ENCODE results near the gene FXYD6. TPM values are rescaled to one million over a fixed set of nuclear protein-coding genes. Genes with fewer than 3 reads are reported as not detected.

FXYD6 gene
- total and polyA plus RNA-seq, 7 donors, result 12.3 to 305 (median 243) TPM

- 20 to 38% methylated on average over 22 of the region's 22 CpGs for WGBS, 2 donors
- Histone ChIP-seq H3K4me1 (peaks cover 0 to 3% (median under 1%) of the 10 kb centered on the region in 4 donors), H3K4me3 (no peak overlapping the region), H3K9me3 (no peaks in the 10 kb centered on the region), H3K27me3 (no peaks in the 10 kb centered on the region), H3K36me3 (no peaks in the 10 kb centered on the region), H3K27ac (peak overlapping the region in 3 of 4 donors; percentile 16 to 52 (median 43))
- intact Hi-C loops (cut with DNase I), result no loop called here
- TF ChIP-seq EP300 (IDR thresholded peaks at IDR 0.05) (no peak), POLR2A (IDR thresholded peaks at IDR 0.05) (no peak), POLR2AphosphoS5 (IDR thresholded peaks at IDR 0.05) (no peak), CTCF (IDR thresholded peaks at IDR 0.05) (peak; percentile 27 to 38 (median 28))
- DNase-seq, result peak; percentile 88
Observed at GRCh38 chr11:117809236-117810055, 67.0 kb downstream of the FXYD6 start.

- intact Hi-C loops (cut with DNase I), result no loop called here
- no peaks in the 10 kb centered on the region for H3K9me3 ChIP-seq
- WGBS, 2 donors, result 27 to 68% methylated on average over 12 of the region's 12 CpGs
- TF ChIP-seq POLR2A (IDR thresholded peaks at IDR 0.05) (no peak), CTCF (IDR thresholded peaks at IDR 0.05) (no peak), POLR2AphosphoS5 (IDR thresholded peaks at IDR 0.05) (no peak), EP300 (IDR thresholded peaks at IDR 0.05) (no peak)
- no peaks in the 10 kb centered on the region for H3K36me3 ChIP-seq
- H3K4me1 ChIP-seq, result no peaks in the 10 kb centered on the region
- DNase-seq, result no peak
- H3K27me3 ChIP-seq, result no peaks in the 10 kb centered on the region
- no peak overlapping the region for H3K4me3 ChIP-seq
- peak overlapping the region in 3 of 4 donors; percentile 16 to 52 (median 43) for H3K27ac ChIP-seq
Observed at GRCh38 chr11:117808784-117809183, 67.7 kb downstream of the FXYD6 start.

- TF ChIP-seq POLR2AphosphoS5 (IDR thresholded peaks at IDR 0.05), result no peak
- no peak for TF ChIP-seq POLR2A (IDR thresholded peaks at IDR 0.05)
- TF ChIP-seq EP300 (IDR thresholded peaks at IDR 0.05), result no peak
- TF ChIP-seq CTCF (IDR thresholded peaks at IDR 0.05), result peak; percentile 72 to 92 (median 88)
- peak; percentile 88 for DNase-seq
- no peaks in the 10 kb centered on the region for H3K27me3 ChIP-seq
- no peaks in the 10 kb centered on the region for H3K36me3 ChIP-seq
- WGBS, 2 donors, result 36 to 57% methylated on average over 22 of the region's 22 CpGs
- no peaks in the 10 kb centered on the region for H3K9me3 ChIP-seq
- H3K4me1 ChIP-seq, result no peaks in the 10 kb centered on the region
- H3K27ac ChIP-seq, result no peak overlapping the region
- intact Hi-C loops (cut with DNase I), result loop anchor here (1.0 to 2.0 kb wide), 2 partner anchors 140 to 245 kb away; no protein-coding TSS in a partner anchor
- H3K4me3 ChIP-seq, result no peak overlapping the region
Observed at GRCh38 chr11:117807482-117808327, 68.8 kb downstream of the FXYD6 start.

DNA sequence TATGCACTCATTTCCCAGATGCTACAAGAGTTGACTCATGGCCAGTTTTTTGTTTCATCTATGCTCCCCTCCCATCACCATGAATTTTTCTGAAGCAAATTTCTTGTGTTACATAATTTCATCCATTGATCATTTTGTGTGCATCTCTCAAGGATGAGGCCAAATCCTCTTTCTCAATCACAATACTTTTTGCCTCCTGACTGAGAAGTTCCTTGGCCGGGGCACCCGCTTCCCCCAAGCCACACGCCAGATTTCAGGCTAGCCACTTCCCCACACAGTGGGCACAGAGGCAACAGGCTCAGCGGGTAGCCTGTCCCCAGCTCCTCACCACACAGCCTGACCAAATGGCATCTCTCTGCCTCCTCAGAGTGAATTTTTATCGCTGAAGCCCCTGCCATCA, 69.6 kb downstream of the FXYD6 start:
- no peak for TF ChIP-seq CTCF (IDR thresholded peaks at IDR 0.05)
- no peak for TF ChIP-seq POLR2AphosphoS5 (IDR thresholded peaks at IDR 0.05)
- TF ChIP-seq EP300 (IDR thresholded peaks at IDR 0.05), result no peak
- TF ChIP-seq POLR2A (IDR thresholded peaks at IDR 0.05), result no peak
- Histone ChIP-seq H3K27me3 (no peaks in the 10 kb centered on the region), H3K36me3 (no peaks in the 10 kb centered on the region), H3K27ac (no peak overlapping the region), H3K4me1 (no peaks in the 10 kb centered on the region), H3K9me3 (no peaks in the 10 kb centered on the region), H3K4me3 (no peak overlapping the region)
- intact Hi-C loops (cut with DNase I), result loop anchor here (1.0 to 2.0 kb wide), 2 partner anchors 140 to 246 kb away; no protein-coding TSS in a partner anchor
- DNase-seq, result no peak
- 84 to 87% methylated on average over 5 of the region's 5 CpGs for WGBS, 2 donors

All from sigmoid colon (tissue), 7 donors.